ENCODE results near the gene WBP1L. TPM values are rescaled to one million over a fixed set of nuclear protein-coding genes. Genes with fewer than 3 reads are reported as not detected.

WBP1L gene
- total RNA-seq, 1 donor from 2014 or later, result 29.6 TPM

DNA sequence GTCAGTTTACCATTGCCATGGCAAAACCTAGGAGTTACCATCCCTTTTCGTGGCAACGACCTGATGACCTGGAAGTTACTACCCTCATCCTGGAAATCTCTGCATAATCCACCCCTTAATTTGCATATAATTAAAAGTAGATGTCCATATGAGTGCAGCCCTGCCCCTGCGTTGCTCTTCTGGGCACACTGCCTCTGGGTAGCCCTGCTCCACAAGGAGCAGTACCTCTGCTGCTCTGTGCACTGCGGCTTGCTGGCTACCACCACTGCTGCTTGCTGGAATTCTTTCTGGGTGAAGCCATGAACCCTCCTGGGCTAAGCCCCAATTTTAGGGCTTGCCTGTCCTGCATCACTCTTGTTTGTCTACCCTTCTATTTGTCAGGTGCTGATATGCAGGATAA, 80.9 kb downstream of the WBP1L start:
- TF ChIP-seq, protein P1, sequence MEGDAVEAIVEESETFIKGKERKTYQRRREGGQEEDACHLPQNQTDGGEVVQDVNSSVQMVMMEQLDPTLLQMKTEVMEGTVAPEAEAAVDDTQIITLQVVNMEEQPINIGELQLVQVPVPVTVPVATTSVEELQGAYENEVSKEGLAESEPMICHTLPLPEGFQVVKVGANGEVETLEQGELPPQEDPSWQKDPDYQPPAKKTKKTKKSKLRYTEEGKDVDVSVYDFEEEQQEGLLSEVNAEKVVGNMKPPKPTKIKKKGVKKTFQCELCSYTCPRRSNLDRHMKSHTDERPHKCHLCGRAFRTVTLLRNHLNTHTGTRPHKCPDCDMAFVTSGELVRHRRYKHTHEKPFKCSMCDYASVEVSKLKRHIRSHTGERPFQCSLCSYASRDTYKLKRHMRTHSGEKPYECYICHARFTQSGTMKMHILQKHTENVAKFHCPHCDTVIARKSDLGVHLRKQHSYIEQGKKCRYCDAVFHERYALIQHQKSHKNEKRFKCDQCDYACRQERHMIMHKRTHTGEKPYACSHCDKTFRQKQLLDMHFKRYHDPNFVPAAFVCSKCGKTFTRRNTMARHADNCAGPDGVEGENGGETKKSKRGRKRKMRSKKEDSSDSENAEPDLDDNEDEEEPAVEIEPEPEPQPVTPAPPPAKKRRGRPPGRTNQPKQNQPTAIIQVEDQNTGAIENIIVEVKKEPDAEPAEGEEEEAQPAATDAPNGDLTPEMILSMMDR (IDR thresholded peaks at IDR 0.05; ENCODE audit: partially characterized antibody, unreplicated experiment), result no peak
- no peaks in the 10 kb centered on the region for H3K4me1 Mint-ChIP-seq (ENCODE audit: low read depth, unreplicated experiment)
- H3K27ac Mint-ChIP-seq (ENCODE audit: unreplicated experiment), result no peak overlapping the region
- peaks cover 5% of the 10 kb centered on the region for H3K27me3 Mint-ChIP-seq (ENCODE audit: unreplicated experiment)
- H3K9me3 Mint-ChIP-seq (ENCODE audit: unreplicated experiment), result no peaks in the 10 kb centered on the region
- H3K36me3 Mint-ChIP-seq (ENCODE audit: unreplicated experiment), result no peaks in the 10 kb centered on the region
- H3K4me3 Mint-ChIP-seq (ENCODE audit: unreplicated experiment), result no peak overlapping the region
- DNase-seq, result no peak

DNA sequence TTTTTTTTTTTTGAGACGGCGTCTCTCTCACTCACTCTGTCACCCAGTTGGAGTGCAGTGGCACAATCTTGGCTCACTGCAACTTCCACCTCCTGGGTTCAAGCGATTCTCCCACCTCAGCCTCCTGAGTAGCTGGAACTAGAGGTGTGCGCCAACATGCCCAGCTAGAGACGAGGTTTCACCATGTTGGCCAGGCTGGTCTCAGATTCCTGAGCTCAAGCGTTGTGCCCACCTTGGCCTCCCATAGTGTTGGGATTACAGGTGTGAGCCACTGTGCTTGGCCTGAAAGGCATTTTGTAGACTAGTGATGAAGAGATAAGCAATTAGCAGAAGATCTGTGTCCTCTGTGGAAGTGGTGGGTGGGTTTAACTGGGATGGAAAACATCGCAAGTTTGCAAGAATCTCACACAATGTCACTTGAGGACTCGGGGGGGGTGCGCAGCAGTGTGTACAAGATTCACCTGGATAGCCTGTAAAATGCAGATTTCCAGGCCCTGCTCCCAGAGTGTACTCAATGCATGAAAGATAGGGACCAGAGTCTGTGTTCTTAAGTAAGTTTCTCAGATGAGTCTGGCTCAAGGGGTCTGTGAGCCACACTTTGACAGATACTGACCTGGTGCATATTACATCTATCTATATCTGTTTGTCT, 82.5 kb downstream of the WBP1L start:
- TF ChIP-seq, protein P1 (IDR thresholded peaks at IDR 0.05; ENCODE audit: partially characterized antibody, unreplicated experiment), result no peak
- no peaks in the 10 kb centered on the region for H3K9me3 Mint-ChIP-seq (ENCODE audit: unreplicated experiment)
- peaks cover 4% of the 10 kb centered on the region for H3K27me3 Mint-ChIP-seq (ENCODE audit: unreplicated experiment)
- H3K4me3 Mint-ChIP-seq (ENCODE audit: unreplicated experiment), result no peak overlapping the region
- H3K4me1 Mint-ChIP-seq (ENCODE audit: low read depth, unreplicated experiment), result no peaks in the 10 kb centered on the region
- no peak for DNase-seq
- no peaks in the 10 kb centered on the region for H3K36me3 Mint-ChIP-seq (ENCODE audit: unreplicated experiment)
- no peak overlapping the region for H3K27ac Mint-ChIP-seq (ENCODE audit: unreplicated experiment)

DNA sequence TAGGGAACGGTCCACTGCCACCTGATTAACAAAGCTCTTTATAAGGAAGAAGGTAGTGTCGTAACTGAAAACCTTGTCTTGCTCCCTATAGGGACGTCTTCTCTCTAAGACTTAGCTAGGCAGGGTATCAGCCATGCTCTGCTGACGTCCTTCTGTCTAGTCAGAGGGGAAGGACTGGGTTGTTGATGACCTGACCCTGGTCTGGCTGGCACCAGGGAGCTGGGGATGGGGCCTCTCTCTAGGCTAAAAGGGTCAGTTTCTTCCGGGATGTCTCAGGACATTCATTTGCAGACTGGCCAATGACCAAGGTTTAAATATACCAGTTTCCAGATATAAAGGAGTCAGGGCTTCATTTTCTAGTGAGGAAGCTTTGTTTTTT, 83.8 kb downstream of the WBP1L start:
- no peak overlapping the region for H3K27ac Mint-ChIP-seq (ENCODE audit: unreplicated experiment)
- no peaks in the 10 kb centered on the region for H3K4me1 Mint-ChIP-seq (ENCODE audit: low read depth, unreplicated experiment)
- H3K36me3 Mint-ChIP-seq (ENCODE audit: unreplicated experiment), result no peaks in the 10 kb centered on the region
- H3K9me3 Mint-ChIP-seq (ENCODE audit: unreplicated experiment), result no peaks in the 10 kb centered on the region
- no peak overlapping the region for H3K4me3 Mint-ChIP-seq (ENCODE audit: unreplicated experiment)
- TF ChIP-seq, protein P1 (IDR thresholded peaks at IDR 0.05; ENCODE audit: partially characterized antibody, unreplicated experiment), result no peak
- DNase-seq, result no peak
- peaks cover 4% of the 10 kb centered on the region for H3K27me3 Mint-ChIP-seq (ENCODE audit: unreplicated experiment)

DNA sequence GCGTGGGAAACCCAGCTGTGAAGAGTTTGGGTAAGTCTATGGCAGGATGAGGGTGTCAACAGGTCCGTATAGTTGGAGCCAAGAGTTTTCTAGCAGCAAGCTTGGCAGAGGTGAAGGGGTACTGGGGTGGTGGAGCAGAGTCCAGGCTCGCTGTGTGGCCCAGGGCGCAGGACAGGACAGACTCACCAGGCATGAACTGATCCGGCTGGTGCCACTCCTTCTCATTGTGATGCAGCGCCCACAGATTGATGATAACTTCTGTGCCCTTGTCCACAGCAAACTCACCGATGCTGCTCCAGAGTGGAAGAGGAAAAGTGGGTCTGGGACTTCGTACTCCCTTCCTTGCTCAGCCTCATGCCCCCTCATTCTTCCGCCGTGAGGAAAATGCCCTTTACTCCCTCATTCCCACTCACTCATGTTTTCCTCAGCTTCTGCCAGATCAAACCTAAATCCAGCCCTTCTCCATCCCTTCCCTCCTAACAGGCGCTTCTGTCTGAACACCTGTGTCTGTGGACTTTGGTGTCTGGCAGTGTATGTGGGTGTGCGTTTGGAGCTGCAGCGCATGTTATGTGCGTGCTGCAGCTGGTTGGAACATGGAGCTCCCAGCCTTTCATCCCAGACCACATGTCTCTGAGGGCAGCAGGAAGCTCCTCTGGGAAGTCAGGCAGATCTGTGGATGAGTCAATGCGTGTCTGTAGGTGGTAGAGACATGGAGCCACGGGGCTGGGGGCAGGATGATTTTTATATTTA, 87.7 kb downstream of the WBP1L start:
- TF ChIP-seq, protein P1 (IDR thresholded peaks at IDR 0.05; ENCODE audit: partially characterized antibody, unreplicated experiment), result no peak
- Mint-ChIP-seq H3K4me3 (ENCODE audit: unreplicated experiment) (no peak overlapping the region), H3K27me3 (ENCODE audit: unreplicated experiment) (peaks cover 4% of the 10 kb centered on the region), H3K27ac (ENCODE audit: unreplicated experiment) (no peak overlapping the region), H3K36me3 (ENCODE audit: unreplicated experiment) (no peaks in the 10 kb centered on the region), H3K4me1 (ENCODE audit: low read depth, unreplicated experiment) (no peaks in the 10 kb centered on the region), H3K9me3 (ENCODE audit: unreplicated experiment) (no peaks in the 10 kb centered on the region)
- DNase-seq, result no peak

DNA sequence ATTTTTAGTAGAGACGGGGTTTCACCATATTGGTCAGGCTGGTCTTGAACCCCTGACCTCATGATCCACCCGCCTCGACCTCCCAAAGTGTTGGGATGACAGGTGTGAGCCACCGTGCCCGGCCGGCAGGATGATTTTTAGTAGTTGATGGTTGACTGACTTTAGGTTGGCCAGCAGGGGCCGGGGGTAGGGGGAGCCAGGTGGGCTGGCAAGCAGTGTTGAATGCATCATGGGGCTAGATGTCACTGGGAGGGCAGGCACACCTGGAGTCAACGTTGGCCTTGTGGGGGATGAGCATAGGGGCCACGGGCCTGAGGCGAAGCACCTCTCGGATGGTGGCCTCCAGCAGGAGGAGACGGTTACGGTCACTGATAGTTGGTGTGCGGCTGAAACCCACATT, 88.5 kb downstream of the WBP1L start:
- no peaks in the 10 kb centered on the region for H3K9me3 Mint-ChIP-seq (ENCODE audit: unreplicated experiment)
- TF ChIP-seq, protein P1 (IDR thresholded peaks at IDR 0.05; ENCODE audit: partially characterized antibody, unreplicated experiment), result no peak
- H3K4me3 Mint-ChIP-seq (ENCODE audit: unreplicated experiment), result no peak overlapping the region
- peaks cover 3% of the 10 kb centered on the region for H3K36me3 Mint-ChIP-seq (ENCODE audit: unreplicated experiment)
- no peaks in the 10 kb centered on the region for H3K4me1 Mint-ChIP-seq (ENCODE audit: low read depth, unreplicated experiment)
- H3K27ac Mint-ChIP-seq (ENCODE audit: unreplicated experiment), result no peak overlapping the region
- no peak for DNase-seq
- peaks cover 4% of the 10 kb centered on the region for H3K27me3 Mint-ChIP-seq (ENCODE audit: unreplicated experiment)

Data from glutamatergic neuron (in vitro differentiated cells).